Loucy (cell line): ENCODE data around the gene ACAN.

Experiments used
- EZH2phosphoT487 ChIP-seq: fragments of 200-600 bp; IDR thresholded peaks from 2 replicates; pipeline ENCODE4 v1.6.1; 2018; ENCODE audit warnings: antibody characterized with exemption, mild to moderate bottlenecking, moderate library complexity, borderline replicate concordance
- TF ChIP-seq, protein P1 (sequence below): fragments of 200-600 bp; sonication (generic); conservative IDR thresholded peaks from 2 replicates; pipeline ENCODE4 v1.5.1; 2014; ENCODE audit warnings: mild to moderate bottlenecking, antibody characterized with exemption, low read length

DNA sequence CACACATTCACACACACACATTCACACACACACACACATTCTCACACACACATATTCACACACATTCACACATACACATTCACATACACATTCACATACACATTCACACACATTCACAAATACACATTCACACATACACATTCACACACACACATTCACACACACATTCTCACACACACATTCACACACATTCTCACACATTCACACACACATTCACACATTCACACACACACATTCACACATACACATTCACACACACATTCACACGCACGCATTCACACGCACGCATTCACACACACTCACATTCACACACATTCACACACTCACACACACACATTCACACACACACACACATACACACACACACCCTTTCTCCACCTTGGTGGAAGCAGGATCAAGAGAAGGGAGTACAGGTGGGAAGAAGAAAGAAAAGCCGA, 97.8 kb downstream of the ACAN start:
- TF ChIP-seq, protein P1, sequence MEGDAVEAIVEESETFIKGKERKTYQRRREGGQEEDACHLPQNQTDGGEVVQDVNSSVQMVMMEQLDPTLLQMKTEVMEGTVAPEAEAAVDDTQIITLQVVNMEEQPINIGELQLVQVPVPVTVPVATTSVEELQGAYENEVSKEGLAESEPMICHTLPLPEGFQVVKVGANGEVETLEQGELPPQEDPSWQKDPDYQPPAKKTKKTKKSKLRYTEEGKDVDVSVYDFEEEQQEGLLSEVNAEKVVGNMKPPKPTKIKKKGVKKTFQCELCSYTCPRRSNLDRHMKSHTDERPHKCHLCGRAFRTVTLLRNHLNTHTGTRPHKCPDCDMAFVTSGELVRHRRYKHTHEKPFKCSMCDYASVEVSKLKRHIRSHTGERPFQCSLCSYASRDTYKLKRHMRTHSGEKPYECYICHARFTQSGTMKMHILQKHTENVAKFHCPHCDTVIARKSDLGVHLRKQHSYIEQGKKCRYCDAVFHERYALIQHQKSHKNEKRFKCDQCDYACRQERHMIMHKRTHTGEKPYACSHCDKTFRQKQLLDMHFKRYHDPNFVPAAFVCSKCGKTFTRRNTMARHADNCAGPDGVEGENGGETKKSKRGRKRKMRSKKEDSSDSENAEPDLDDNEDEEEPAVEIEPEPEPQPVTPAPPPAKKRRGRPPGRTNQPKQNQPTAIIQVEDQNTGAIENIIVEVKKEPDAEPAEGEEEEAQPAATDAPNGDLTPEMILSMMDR: no peak
- TF ChIP-seq EZH2phosphoT487: no peak
